ENCODE data around the gene PEMT.

PEMT gene

GRCh38 chr17:17535957-17536356 lies 55.6 kb downstream of the PEMT start:
- DNase-seq (ENCODE audit: low read depth), result no peak

- DNase-seq (ENCODE audit: low read depth), result no peak
Measured at GRCh38 chr17:17533901-17534441, 57.5 kb downstream of the PEMT start.

GRCh38 chr17:17532991-17533390 lies 58.5 kb downstream of the PEMT start:
- no peak for DNase-seq (ENCODE audit: low read depth)

- no peak for DNase-seq (ENCODE audit: low read depth)
Measured at GRCh38 chr17:17531156-17531555, 60.4 kb downstream of the PEMT start.

GRCh38 chr17:17528696-17529652 lies 62.5 kb downstream of the PEMT start:
- no peak for DNase-seq (ENCODE audit: low read depth)

GRCh38 chr17:17527956-17528500 lies 63.5 kb downstream of the PEMT start:
- no peak for DNase-seq (ENCODE audit: low read depth)

GRCh38 chr17:17527534-17527933 lies 64.0 kb downstream of the PEMT start:
- no peak for DNase-seq (ENCODE audit: low read depth)

- DNase-seq (ENCODE audit: low read depth), result no peak
Measured at GRCh38 chr17:17526369-17526768, 65.1 kb downstream of the PEMT start.

- DNase-seq (ENCODE audit: low read depth), result no peak
Measured at GRCh38 chr17:17525956-17526355, 65.6 kb downstream of the PEMT start.

- no peak for DNase-seq (ENCODE audit: low read depth)
Measured at GRCh38 chr17:17525311-17525710, 66.2 kb downstream of the PEMT start.

- DNase-seq (ENCODE audit: low read depth), result no peak
Measured at GRCh38 chr17:17523731-17524490, 67.6 kb downstream of the PEMT start.

GRCh38 chr17:17523001-17523730 lies 68.3 kb downstream of the PEMT start:
- DNase-seq (ENCODE audit: low read depth), result no peak

- no peak for DNase-seq (ENCODE audit: low read depth)
Measured at GRCh38 chr17:17520599-17521232, 70.8 kb downstream of the PEMT start.

- DNase-seq (ENCODE audit: low read depth), result no peak
Measured at GRCh38 chr17:17519886-17520285, 71.6 kb downstream of the PEMT start.

GRCh38 chr17:17518951-17519350 lies 72.6 kb downstream of the PEMT start:
- no peak for DNase-seq (ENCODE audit: low read depth)

GRCh38 chr17:17518014-17518413 lies 73.5 kb downstream of the PEMT start:
- DNase-seq (ENCODE audit: low read depth), result no peak

- DNase-seq (ENCODE audit: low read depth), result no peak
Measured at GRCh38 chr17:17516941-17517720, 74.4 kb downstream of the PEMT start.

- no peak for DNase-seq (ENCODE audit: low read depth)
Measured at GRCh38 chr17:17515934-17516930, 75.3 kb downstream of the PEMT start.
